BLaER1 treated with 17β-estradiol and CSF1 and Interleukin-3, amounts not matched to agents 10 nM and 100 nM (cell line): ENCODE data around the gene TBC1D9.
A peak's percentile ranks its signal among the peaks of the same experiment; 100 is the strongest.

ENCODE experiments used
- H3K27ac ChIP-seq, 11 experiments: shearing (Covaris generic); formaldehyde crosslinking; 2 replicates each; pipeline ENCODE4 v1.8.1; 2022
- H3K27me3 ChIP-seq, 11 experiments: shearing (Covaris generic); formaldehyde crosslinking; 2 replicates each; pipeline ENCODE4 v1.8.1; 2022
- H3K36me3 ChIP-seq, 11 experiments: shearing (Covaris generic); formaldehyde crosslinking; 2 replicates each; pipeline ENCODE4 v1.8.1; 2022
- H3K4me1 ChIP-seq, 10 experiments: shearing (Covaris generic); formaldehyde crosslinking; 2 replicates each; pipeline ENCODE4 v1.8.1; 2022
- H3K4me2 ChIP-seq, 11 experiments: shearing (Covaris generic); formaldehyde crosslinking; 2 replicates each; pipeline ENCODE4 v1.8.1; 2022
- H3K4me3 ChIP-seq, 10 experiments: shearing (Covaris generic); formaldehyde crosslinking; 2 replicates each; pipeline ENCODE4 v1.8.1; 2022
- H3K9ac ChIP-seq, 11 experiments: shearing (Covaris generic); formaldehyde crosslinking; 2 replicates each; pipeline ENCODE4 v1.8.1; 2022
- H3K9me3 ChIP-seq, 11 experiments: shearing (Covaris generic); formaldehyde crosslinking; replicated peaks in 1 of 11; 2 replicates each; pipeline ENCODE4 v1.8.1; 2022
- H4K20me1 ChIP-seq, 11 experiments: shearing (Covaris generic); formaldehyde crosslinking; 2 replicates each; pipeline ENCODE4 v1.8.1; 2022
- Cebpa-rat ChIP-seq, 11 experiments: shearing (Covaris generic); IDR thresholded peaks; 2 replicates each; pipeline ENCODE4 v1.8.1; 2022

The TBC1D9 gene

GRCh38 chr4:140672416-140672815 lies 83.8 kb downstream of the TBC1D9 start:
- TF ChIP-seq Cebpa-rat (IDR thresholded peaks at IDR 0.05) = no peak
- Histone ChIP-seq H3K27me3 (no peaks in the 10 kb centered on the region), H4K20me1 (no peaks in the 10 kb centered on the region), H3K9ac (no peak overlapping the region), H3K36me3 (peaks cover 0 to 62% (median 0%) of the 10 kb centered on the region in 11 experiments; a peak in 9 of 22 replicates), H3K4me2 (no peak overlapping the region), H3K9me3 (no peaks in the 10 kb centered on the region), H3K4me3 (no peak overlapping the region), H3K4me1 (peaks cover 0 to 1% (median under 1%) of the 10 kb centered on the region in 10 experiments; a peak in 3 of 20 replicates), H3K27ac (no peak overlapping the region)

GRCh38 chr4:140668111-140668510 lies 88.1 kb downstream of the TBC1D9 start:
- Histone ChIP-seq H4K20me1 (no peaks in the 10 kb centered on the region), H3K9ac (no peak overlapping the region), H3K27ac (no peak overlapping the region), H3K27me3 (no peaks in the 10 kb centered on the region), H3K4me2 (no peak overlapping the region), H3K4me3 (no peak overlapping the region), H3K9me3 (peaks cover 0 to 8% (median 0%) of the 10 kb centered on the region in 11 experiments; a peak in 1 of 22 replicates), H3K36me3 (peaks cover 0 to 43% (median 4%) of the 10 kb centered on the region in 11 experiments; a peak in 9 of 22 replicates), H3K4me1 (peaks cover 0 to 8% (median 7%) of the 10 kb centered on the region in 10 experiments; a peak in 13 of 20 replicates)
- no peak for TF ChIP-seq Cebpa-rat (IDR thresholded peaks at IDR 0.05)

- no peak overlapping the region for H3K4me3 ChIP-seq
- H3K9ac ChIP-seq = no peak overlapping the region
- H3K27ac ChIP-seq = peak overlapping the region in 5 of 11 experiments; percentile 8 to 57 (median 27); a peak in 4 of 22 replicates
- peaks cover 0 to 8% (median 7%) of the 10 kb centered on the region in 10 experiments; a peak in 13 of 20 replicates for H3K4me1 ChIP-seq
- H3K4me2 ChIP-seq = peak overlapping the region; percentile 4 to 55 (median 30); a peak in 16 of 22 replicates
- H3K36me3 ChIP-seq = peaks cover 0 to 43% (median 4%) of the 10 kb centered on the region in 11 experiments; a peak in 9 of 22 replicates
- peaks cover 0 to 8% (median 0%) of the 10 kb centered on the region in 11 experiments; a peak in 1 of 22 replicates for H3K9me3 ChIP-seq
- no peak for TF ChIP-seq Cebpa-rat (IDR thresholded peaks at IDR 0.05)
- no peaks in the 10 kb centered on the region for H4K20me1 ChIP-seq
- no peaks in the 10 kb centered on the region for H3K27me3 ChIP-seq
These were observed 89.1 kb downstream of the TBC1D9 start for GRCh38 chr4:140666889-140667614.

- no peak overlapping the region for H3K4me3 ChIP-seq
- H3K4me1 ChIP-seq = peaks cover 0 to 6% (median 5%) of the 10 kb centered on the region in 10 experiments; a peak in 13 of 20 replicates
- H3K4me2 ChIP-seq = no peak overlapping the region
- peak in 4 of 11 experiments; percentile 13 to 49 (median 27); a peak in 2 of 22 replicates for TF ChIP-seq Cebpa-rat (IDR thresholded peaks at IDR 0.05)
- peaks cover 0 to 8% (median 0%) of the 10 kb centered on the region in 11 experiments; a peak in 1 of 22 replicates for H3K9me3 ChIP-seq
- H3K36me3 ChIP-seq = peaks cover 0 to 58% (median 4%) of the 10 kb centered on the region in 11 experiments; a peak in 8 of 22 replicates
- no peak overlapping the region for H3K9ac ChIP-seq
- no peaks in the 10 kb centered on the region for H3K27me3 ChIP-seq
- no peak overlapping the region for H3K27ac ChIP-seq
- H4K20me1 ChIP-seq = no peaks in the 10 kb centered on the region
These were observed 93.9 kb downstream of the TBC1D9 start for GRCh38 chr4:140662082-140662869.

GRCh38 chr4:140661550-140661949 lies 94.6 kb downstream of the TBC1D9 start:
- TF ChIP-seq Cebpa-rat (IDR thresholded peaks at IDR 0.05) = no peak
- H4K20me1 ChIP-seq = no peaks in the 10 kb centered on the region
- no peaks in the 10 kb centered on the region for H3K4me1 ChIP-seq
- peaks cover 0 to 65% (median 7%) of the 10 kb centered on the region in 11 experiments; a peak in 9 of 22 replicates for H3K36me3 ChIP-seq
- no peak overlapping the region for H3K4me3 ChIP-seq
- peaks cover 0 to 8% (median 0%) of the 10 kb centered on the region in 11 experiments; a peak in 1 of 22 replicates for H3K9me3 ChIP-seq
- no peak overlapping the region for H3K4me2 ChIP-seq
- H3K27ac ChIP-seq = no peak overlapping the region
- H3K9ac ChIP-seq = no peak overlapping the region
- no peaks in the 10 kb centered on the region for H3K27me3 ChIP-seq

GRCh38 chr4:140659943-140660700 lies 96.1 kb downstream of the TBC1D9 start:
- Histone ChIP-seq H3K4me2 (no peak overlapping the region), H3K4me3 (no peak overlapping the region), H4K20me1 (no peaks in the 10 kb centered on the region), H3K9ac (no peak overlapping the region), H3K27ac (no peak overlapping the region), H3K9me3 (peaks cover 0 to 8% (median 0%) of the 10 kb centered on the region in 11 experiments; a peak in 1 of 22 replicates), H3K36me3 (peaks cover 0 to 76% (median 12%) of the 10 kb centered on the region in 11 experiments; a peak in 9 of 22 replicates), H3K27me3 (no peaks in the 10 kb centered on the region), H3K4me1 (no peaks in the 10 kb centered on the region)
- TF ChIP-seq Cebpa-rat (IDR thresholded peaks at IDR 0.05) = no peak

GRCh38 chr4:140654495-140654814 lies 101.7 kb downstream of the TBC1D9 start:
- Histone ChIP-seq H4K20me1 (no peaks in the 10 kb centered on the region), H3K4me2 (no peak overlapping the region), H3K4me1 (no peaks in the 10 kb centered on the region), H3K27me3 (no peaks in the 10 kb centered on the region), H3K9ac (no peak overlapping the region), H3K36me3 (peaks cover 0 to 77% (median 5%) of the 10 kb centered on the region in 11 experiments; a peak in 9 of 22 replicates), H3K27ac (no peak overlapping the region), H3K4me3 (no peak overlapping the region), H3K9me3 (no peaks in the 10 kb centered on the region)
- no peak for TF ChIP-seq Cebpa-rat (IDR thresholded peaks at IDR 0.05)

- no peak for TF ChIP-seq Cebpa-rat (IDR thresholded peaks at IDR 0.05)
- H3K9ac ChIP-seq = no peak overlapping the region
- no peak overlapping the region for H3K4me3 ChIP-seq
- H3K36me3 ChIP-seq = peaks cover 0 to 72% (median 5%) of the 10 kb centered on the region in 11 experiments; a peak in 9 of 22 replicates
- no peaks in the 10 kb centered on the region for H4K20me1 ChIP-seq
- no peak overlapping the region for H3K4me2 ChIP-seq
- no peak overlapping the region for H3K27ac ChIP-seq
- H3K9me3 ChIP-seq = no peaks in the 10 kb centered on the region
- no peaks in the 10 kb centered on the region for H3K27me3 ChIP-seq
- H3K4me1 ChIP-seq = no peaks in the 10 kb centered on the region
These were observed 102.3 kb downstream of the TBC1D9 start for GRCh38 chr4:140653718-140654494.
